K562 (cell line): ENCODE data around the gene YBEY. TPM values are rescaled to one million over a fixed set of nuclear protein-coding genes. Genes with fewer than 3 reads are reported as not detected.
A peak's percentile ranks its signal among the peaks of the same experiment; 100 is the strongest.

Experiments used
- BDP1 ChIP-seq: IDR thresholded peaks from 3 replicates; pipeline ENCODE4 v1.6.1; 2011; ENCODE audit not compliant: insufficient read length, insufficient read depth
- CBX3 ChIP-seq, 2 experiments: IDR thresholded peaks; 1 replicate in 1 of 2; 2 replicates in 1 of 2; pipeline ENCODE4 v1.6.1; 2012; ENCODE audit warnings: inconsistent platforms in 2 of 2, low read length in 2 of 2, borderline replicate concordance in 1 of 2, control low read depth in 1 of 2
- ETS2 ChIP-seq: IDR thresholded peaks from 2 replicates; pipeline ENCODE4 v1.6.1; 2016; ENCODE audit warnings: borderline replicate concordance, missing genetic modification characterization, mild to moderate bottlenecking, moderate library complexity, missing compliant biosample characterization; ENCODE audit not compliant: poor library complexity, severe bottlenecking
- JUND ChIP-seq, 2 experiments: IDR thresholded peaks; 2 replicates in 1 of 2; 3 replicates in 1 of 2; pipeline ENCODE4 v1.6.1; 2011; ENCODE audit warnings: borderline replicate concordance in 2 of 2, low read depth in 2 of 2, low read length in 2 of 2, improper control_type of control experiment in 1 of 2, missing biosample characterization in 1 of 2, missing genetic modification characterization in 1 of 2, missing genetic modification reagents in 1 of 2
- KDM5B ChIP-seq: fragments of 200-600 bp; sonication (generic); IDR thresholded peaks from 2 replicates; pipeline ENCODE4 v1.6.1; 2012; ENCODE audit warnings: low read depth, mild to moderate bottlenecking, moderate library complexity, low read length, control low read depth, inconsistent platforms; ENCODE audit not compliant: insufficient replicate concordance
- NR4A1 ChIP-seq, 2 experiments: fragments of 250-450 bp in 1 of 2; fragments of 450-650 bp in 1 of 2; sonication (Bioruptor Pico) in 1 of 2; IDR thresholded peaks; 2 replicates each; pipeline versions ENCODE4 v1.4.0 to v1.6.1; 2016 to 2020; ENCODE audit warnings: mild to moderate bottlenecking in 2 of 2, missing compliant biosample characterization in 1 of 2, missing genetic modification characterization in 1 of 2, moderate library complexity in 1 of 2
- PRMT5 ChIP-seq: sonication (generic); formaldehyde crosslinking; IDR thresholded peaks from 2 replicates; pipeline ENCODE4 v1.5.0; 2020; ENCODE audit warnings: missing genetic modification reagents
- SPI1 ChIP-seq: IDR thresholded peaks from 2 replicates; pipeline ENCODE4 v1.6.1; 2011; ENCODE audit warnings: low read depth, low read length, control low read depth, borderline replicate concordance
- ZNF124 ChIP-seq: sonication (generic); formaldehyde crosslinking; IDR thresholded peaks from 2 replicates; pipeline ENCODE4 v1.8.1; 2022; ENCODE audit warnings: missing genetic modification reagents
- ZNF239 ChIP-seq: fragments of 250-450 bp; sonication (Bioruptor Pico); IDR thresholded peaks from 2 replicates; pipeline ENCODE4 v1.4.0; 2020; ENCODE audit warnings: mild to moderate bottlenecking
- polyA plus RNA-seq, 8 experiments: library from polyadenylated mRNA; depleted of rRNA in 4 of 8; stranded (reverse) in 5 of 8; unstranded in 3 of 8; fragments of >200 nt; fragmentation: Nextera tagmentation in 2 of 8; fragmentation: Illumina TruSeq in 1 of 8; extraction: Ambion mirVana in 2 of 8; extraction: Trizol in 1 of 8; gene quantifications; 2 replicates each; pipeline versions ENCODE4 v1.2.1 to v1.2.3, GENCODE V29; 2011 to 2014; ENCODE audit warnings: inconsistent platforms in 1 of 8, missing spikeins in 1 of 8
- total RNA-seq, 7 experiments: library from RNA; depleted of rRNA in 6 of 7; stranded (reverse); fragments of >200 nt in 6 of 7; fragmentation: Illumina TruSeq in 2 of 7; extraction: Trizol in 2 of 7; gene quantifications; 2 replicates each; pipeline versions ENCODE4 v1.2.1 to v1.2.3, GENCODE V29; 2011 to 2021; ENCODE audit warnings: low replicate concordance in 1 of 7
- TF ChIP-seq, protein P1 (sequence below): sonication (generic); formaldehyde crosslinking; IDR thresholded peaks from 2 replicates; pipeline ENCODE4 v1.8.0; 2022; ENCODE audit warnings: mild to moderate bottlenecking, missing genetic modification reagents
- TF ChIP-seq, protein P2 (sequence below): IDR thresholded peaks from 2 replicates; pipeline ENCODE4 v1.6.1; 2016; ENCODE audit warnings: missing genetic modification characterization, missing compliant biosample characterization
- TF ChIP-seq, protein P3 (sequence below): fragments of 450-650 bp; IDR thresholded peaks from 2 replicates; pipeline ENCODE4 v1.6.1; 2018; ENCODE audit warnings: mild to moderate bottlenecking, low read depth; ENCODE audit not compliant: partially characterized antibody
- TF ChIP-seq, protein P4 (sequence below): fragments of 250-450 bp; sonication (Bioruptor Pico); IDR thresholded peaks from 2 replicates; pipeline ENCODE4 v1.5.0; 2020; ENCODE audit warnings: mild to moderate bottlenecking
- TF ChIP-seq, protein P5 (sequence below): fragments of 250-450 bp; sonication (Bioruptor Pico); IDR thresholded peaks from 2 replicates; pipeline ENCODE4 v1.5.0; 2021

YBEY gene
- total and polyA plus RNA-seq, 9 of the 15 experiments (the other 6 are each of a cell fraction or from before 2014, with no cell fraction given): 6.4 to 28.0 (median 12.4) TPM

DNA sequence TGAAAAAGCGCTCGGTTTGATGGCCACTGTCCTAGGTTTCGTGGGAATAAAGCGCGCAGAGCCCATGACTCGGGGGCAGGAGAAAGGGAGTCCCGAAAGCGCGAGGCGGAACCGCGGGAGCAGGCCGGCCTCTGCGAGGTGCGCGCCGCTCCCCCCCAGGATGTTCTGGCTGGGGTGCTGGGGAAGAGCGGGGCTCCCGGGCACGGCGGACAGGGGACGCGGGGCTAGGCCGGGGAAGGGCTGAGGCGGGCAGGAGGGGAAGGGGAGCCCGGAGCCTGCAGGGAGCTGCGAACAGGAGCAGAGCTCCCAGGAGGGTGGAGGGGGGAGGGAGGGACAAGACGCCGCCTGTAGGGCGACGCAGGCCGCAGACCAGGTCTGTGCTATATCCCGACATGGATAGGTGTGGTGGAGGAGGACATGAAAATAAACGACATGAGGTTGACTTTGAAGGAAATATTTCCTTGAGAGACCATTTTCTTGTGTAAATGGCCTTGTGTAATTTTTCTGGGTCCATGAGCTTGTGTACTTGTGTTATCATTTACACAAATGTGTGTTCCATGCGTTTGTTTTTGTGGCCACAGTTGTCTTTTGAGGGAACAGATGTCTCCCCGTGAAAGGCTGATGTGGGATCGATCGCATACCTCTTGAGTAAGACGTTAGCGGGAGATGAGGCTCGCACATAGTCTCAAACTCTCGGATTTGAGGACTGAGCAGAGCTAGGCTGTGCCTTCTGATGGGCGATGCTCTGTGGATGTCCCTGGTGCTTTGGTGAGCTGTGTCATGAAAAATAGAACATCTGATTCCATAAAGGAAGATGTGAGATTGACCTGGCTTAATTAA, 39.2 kb downstream of the YBEY start (continued):
- TF ChIP-seq ZNF124 (0 out of 2 replicates have a peak, but pooled peaks have one; percentile 16), NR4A1 (CRISPR knock-in tag; IDR thresholded peaks at IDR 0.05) (no peak), NR4A1 (tag; IDR thresholded peaks at IDR 0.05) (peak; percentile 28; the same call in 1 of the 2 replicates), ETS2 (no peak), JUND (IDR thresholded peaks at IDR 0.05; ENCODE audit: borderline replicate concordance, low read depth, low read length) (no peak), JUND (tag; IDR thresholded peaks at IDR 0.05; ENCODE audit: borderline replicate concordance, low read depth, low read length) (no peak), BDP1 (no peak), CBX3 (IDR thresholded peaks at IDR 0.05; ENCODE audit: borderline replicate concordance in 1 of 2, low read length in 2 of 2) (no peak; a peak in 1 of 3 replicates), ZNF239 (CRISPR knock-in tag) (no peak), KDM5B (peak; percentile 16), PRMT5 (CRISPR knock-in tag) (no peak), SPI1 (no peak)
- TF ChIP-seq, protein P1, sequence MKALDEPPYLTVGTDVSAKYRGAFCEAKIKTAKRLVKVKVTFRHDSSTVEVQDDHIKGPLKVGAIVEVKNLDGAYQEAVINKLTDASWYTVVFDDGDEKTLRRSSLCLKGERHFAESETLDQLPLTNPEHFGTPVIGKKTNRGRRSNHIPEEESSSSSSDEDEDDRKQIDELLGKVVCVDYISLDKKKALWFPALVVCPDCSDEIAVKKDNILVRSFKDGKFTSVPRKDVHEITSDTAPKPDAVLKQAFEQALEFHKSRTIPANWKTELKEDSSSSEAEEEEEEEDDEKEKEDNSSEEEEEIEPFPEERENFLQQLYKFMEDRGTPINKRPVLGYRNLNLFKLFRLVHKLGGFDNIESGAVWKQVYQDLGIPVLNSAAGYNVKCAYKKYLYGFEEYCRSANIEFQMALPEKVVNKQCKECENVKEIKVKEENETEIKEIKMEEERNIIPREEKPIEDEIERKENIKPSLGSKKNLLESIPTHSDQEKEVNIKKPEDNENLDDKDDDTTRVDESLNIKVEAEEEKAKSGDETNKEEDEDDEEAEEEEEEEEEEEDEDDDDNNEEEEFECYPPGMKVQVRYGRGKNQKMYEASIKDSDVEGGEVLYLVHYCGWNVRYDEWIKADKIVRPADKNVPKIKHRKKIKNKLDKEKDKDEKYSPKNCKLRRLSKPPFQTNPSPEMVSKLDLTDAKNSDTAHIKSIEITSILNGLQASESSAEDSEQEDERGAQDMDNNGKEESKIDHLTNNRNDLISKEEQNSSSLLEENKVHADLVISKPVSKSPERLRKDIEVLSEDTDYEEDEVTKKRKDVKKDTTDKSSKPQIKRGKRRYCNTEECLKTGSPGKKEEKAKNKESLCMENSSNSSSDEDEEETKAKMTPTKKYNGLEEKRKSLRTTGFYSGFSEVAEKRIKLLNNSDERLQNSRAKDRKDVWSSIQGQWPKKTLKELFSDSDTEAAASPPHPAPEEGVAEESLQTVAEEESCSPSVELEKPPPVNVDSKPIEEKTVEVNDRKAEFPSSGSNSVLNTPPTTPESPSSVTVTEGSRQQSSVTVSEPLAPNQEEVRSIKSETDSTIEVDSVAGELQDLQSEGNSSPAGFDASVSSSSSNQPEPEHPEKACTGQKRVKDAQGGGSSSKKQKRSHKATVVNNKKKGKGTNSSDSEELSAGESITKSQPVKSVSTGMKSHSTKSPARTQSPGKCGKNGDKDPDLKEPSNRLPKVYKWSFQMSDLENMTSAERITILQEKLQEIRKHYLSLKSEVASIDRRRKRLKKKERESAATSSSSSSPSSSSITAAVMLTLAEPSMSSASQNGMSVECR (CRISPR knock-in tag): peak; percentile 70; the same call in 1 of the 2 replicates
- TF ChIP-seq, protein P2, sequence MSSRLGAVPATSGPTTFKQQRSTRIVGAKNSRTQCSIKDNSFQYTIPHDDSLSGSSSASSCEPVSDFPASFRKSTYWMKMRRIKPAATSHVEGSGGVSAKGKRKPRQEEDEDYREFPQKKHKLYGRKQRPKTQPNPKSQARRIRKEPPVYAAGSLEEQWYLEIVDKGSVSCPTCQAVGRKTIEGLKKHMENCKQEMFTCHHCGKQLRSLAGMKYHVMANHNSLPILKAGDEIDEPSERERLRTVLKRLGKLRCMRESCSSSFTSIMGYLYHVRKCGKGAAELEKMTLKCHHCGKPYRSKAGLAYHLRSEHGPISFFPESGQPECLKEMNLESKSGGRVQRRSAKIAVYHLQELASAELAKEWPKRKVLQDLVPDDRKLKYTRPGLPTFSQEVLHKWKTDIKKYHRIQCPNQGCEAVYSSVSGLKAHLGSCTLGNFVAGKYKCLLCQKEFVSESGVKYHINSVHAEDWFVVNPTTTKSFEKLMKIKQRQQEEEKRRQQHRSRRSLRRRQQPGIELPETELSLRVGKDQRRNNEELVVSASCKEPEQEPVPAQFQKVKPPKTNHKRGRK (tag): no peak
- TF ChIP-seq, protein P3, sequence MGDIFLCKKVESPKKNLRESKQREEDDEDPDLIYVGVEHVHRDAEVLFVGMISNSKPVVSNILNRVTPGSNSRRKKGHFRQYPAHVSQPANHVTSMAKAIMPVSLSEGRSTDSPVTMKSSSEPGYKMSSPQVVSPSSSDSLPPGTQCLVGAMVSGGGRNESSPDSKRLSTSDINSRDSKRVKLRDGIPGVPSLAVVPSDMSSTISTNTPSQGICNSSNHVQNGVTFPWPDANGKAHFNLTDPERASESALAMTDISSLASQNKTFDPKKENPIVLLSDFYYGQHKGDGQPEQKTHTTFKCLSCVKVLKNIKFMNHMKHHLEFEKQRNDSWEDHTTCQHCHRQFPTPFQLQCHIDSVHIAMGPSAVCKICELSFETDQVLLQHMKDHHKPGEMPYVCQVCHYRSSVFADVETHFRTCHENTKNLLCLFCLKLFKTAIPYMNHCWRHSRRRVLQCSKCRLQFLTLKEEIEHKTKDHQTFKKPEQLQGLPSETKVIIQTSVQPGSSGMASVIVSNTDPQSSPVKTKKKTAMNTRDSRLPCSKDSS: no peak
- TF ChIP-seq, protein P4, sequence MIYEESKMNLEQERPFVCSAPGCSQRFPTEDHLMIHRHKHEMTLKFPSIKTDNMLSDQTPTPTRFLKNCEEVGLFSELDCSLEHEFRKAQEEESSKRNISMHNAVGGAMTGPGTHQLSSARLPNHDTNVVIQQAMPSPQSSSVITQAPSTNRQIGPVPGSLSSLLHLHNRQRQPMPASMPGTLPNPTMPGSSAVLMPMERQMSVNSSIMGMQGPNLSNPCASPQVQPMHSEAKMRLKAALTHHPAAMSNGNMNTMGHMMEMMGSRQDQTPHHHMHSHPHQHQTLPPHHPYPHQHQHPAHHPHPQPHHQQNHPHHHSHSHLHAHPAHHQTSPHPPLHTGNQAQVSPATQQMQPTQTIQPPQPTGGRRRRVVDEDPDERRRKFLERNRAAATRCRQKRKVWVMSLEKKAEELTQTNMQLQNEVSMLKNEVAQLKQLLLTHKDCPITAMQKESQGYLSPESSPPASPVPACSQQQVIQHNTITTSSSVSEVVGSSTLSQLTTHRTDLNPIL (CRISPR knock-in tag): no peak
- TF ChIP-seq, protein P5, sequence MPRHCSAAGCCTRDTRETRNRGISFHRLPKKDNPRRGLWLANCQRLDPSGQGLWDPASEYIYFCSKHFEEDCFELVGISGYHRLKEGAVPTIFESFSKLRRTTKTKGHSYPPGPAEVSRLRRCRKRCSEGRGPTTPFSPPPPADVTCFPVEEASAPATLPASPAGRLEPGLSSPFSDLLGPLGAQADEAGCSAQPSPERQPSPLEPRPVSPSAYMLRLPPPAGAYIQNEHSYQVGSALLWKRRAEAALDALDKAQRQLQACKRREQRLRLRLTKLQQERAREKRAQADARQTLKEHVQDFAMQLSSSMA (CRISPR knock-in tag): no peak
